ENCODE measurements around the gene RIMKLB.

- TF ChIP-seq CTCF (IDR thresholded peaks at IDR 0.05; ENCODE audit: insufficient read depth, low read length) (no peak), GABPA (IDR thresholded peaks at IDR 0.05; ENCODE audit: low read depth) (no peak), POLR2AphosphoS5 (IDR thresholded peaks at IDR 0.05; ENCODE audit: low read depth) (no peak), REST (IDR thresholded peaks at IDR 0.05; ENCODE audit: insufficient replicate concordance, low read depth) (no peak), SPI1 (IDR thresholded peaks at IDR 0.05; ENCODE audit: borderline replicate concordance, low read depth) (no peak)
These were observed 49.1 kb upstream of the RIMKLB start for GRCh38 chr12:8648576-8649205.

Measured in HL-60 (cell line).